T47D (cell line): ENCODE data around the gene ORAI1.
"Not testable (repeated sequence)": the region's sequence is repeated elsewhere in the genome, so short reads cannot be mapped to it uniquely, and the experiment has no call there.

ENCODE experiments used
- DNase-seq, 2 experiments: peaks; one replicate each; pipeline versions ENCODE4 v3.0.0 to v3.0.0-alpha.2; 2011 to 2012; ENCODE audit warnings: low read depth in 1 of 2, low spot score in 1 of 2
- JUND ChIP-seq: IDR thresholded peaks from 2 replicates; pipeline ENCODE4 v1.6.1; 2012; ENCODE audit warnings: low read depth
- in situ Hi-C: cut with HindIII; loops from 2 replicates; pipeline ENCODE4 v1.10.0; 2016; ENCODE audit warnings: low sequenced_read_pairs, low pct_unique_long_range_greater_than_20kb

ORAI1 gene

DNA sequence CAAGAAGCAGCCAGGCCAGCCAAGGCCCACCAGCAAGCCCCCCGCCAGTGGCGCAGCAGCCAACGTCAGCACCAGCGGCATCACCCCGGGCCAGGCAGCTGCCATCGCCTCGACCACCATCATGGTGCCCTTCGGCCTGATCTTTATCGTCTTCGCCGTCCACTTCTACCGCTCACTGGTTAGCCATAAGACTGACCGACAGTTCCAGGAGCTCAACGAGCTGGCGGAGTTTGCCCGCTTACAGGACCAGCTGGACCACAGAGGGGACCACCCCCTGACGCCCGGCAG is 15.0 kb downstream of the ORAI1 start:
- TF ChIP-seq JUND, result no peak
- no peak for DNase-seq
- in situ Hi-C loops, result no loop called here

DNA sequence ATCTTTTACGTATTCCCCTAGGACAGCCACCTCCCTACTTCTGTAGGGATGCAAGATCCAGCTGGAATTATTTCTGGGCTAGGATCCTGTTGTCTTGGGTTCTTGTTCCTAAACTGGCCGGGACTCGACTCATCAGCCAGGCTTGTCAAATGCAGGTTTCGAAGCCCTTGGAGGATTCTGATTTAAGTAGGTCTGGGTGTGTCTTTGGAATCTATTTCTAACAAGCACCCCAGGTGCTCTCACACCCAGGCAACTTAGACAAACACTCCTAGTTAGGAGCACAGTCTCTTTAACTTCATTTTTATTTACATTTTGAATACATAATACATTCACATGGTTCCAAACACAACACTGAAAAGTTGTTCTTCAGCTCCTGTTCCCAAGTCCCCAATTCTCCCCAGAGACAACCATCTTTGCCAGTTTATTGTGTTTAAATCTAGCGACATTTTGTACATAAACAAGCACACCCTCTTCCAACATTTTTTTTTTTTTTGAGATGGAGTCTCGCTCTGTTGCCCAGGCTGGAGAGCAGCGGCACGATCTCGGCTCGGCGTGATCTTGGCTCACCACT is 22.2 kb downstream of the ORAI1 start:
- TF ChIP-seq JUND, result no peak
- no peak for DNase-seq
- in situ Hi-C loops, result no loop called here

DNA sequence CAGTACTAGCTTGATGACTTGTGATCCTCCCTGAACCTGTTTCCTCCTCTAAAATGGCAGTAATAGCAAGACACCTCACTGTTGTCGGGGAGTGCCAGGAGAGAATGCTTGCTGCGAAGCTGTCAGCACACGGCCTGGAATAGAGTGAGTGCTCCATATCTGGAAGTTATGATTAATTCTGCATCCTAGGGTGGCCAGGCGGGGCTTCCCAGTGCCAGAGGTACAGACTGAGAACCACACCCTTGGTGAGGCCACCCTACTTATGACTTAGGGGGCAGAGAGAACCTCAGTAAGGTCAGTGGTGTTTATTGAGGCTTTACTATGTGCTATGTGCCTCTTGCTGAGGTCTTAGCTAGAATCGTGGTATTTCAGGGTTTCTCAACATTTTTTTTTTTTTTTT is 23.0 kb downstream of the ORAI1 start:
- no peak for DNase-seq

DNA sequence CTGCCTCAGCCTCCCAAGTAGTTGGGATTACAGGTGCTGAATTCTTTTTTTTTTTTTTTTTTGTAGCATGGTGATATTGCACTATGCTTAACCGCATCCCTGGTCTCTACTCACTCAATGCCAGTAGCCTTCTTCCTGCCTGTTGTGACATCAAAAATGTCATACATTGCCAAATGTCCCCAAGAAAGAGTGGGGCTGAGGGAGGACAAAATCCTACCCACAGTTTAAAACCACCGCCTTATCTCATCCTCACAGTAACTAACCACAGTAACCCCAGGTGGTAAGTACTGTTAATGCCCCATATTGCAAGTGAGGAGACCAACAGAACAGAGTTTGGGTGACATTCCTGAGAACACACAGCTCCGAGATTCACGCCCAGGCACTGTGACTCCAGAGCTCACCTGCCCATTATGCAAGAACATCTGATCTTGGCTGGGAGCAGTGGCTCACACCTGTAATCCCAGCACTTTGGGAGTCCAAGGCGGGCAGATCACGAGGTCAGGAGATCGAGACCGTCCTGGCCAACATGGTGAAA is 23.6 kb downstream of the ORAI1 start:
- no peak for TF ChIP-seq JUND
- in situ Hi-C loops, result no loop called here
- DNase-seq, result no peak

More for the DNA sequence above, 23.0 kb downstream of the ORAI1 start:
- no peak for TF ChIP-seq JUND
- in situ Hi-C loops, result no loop called here

DNA sequence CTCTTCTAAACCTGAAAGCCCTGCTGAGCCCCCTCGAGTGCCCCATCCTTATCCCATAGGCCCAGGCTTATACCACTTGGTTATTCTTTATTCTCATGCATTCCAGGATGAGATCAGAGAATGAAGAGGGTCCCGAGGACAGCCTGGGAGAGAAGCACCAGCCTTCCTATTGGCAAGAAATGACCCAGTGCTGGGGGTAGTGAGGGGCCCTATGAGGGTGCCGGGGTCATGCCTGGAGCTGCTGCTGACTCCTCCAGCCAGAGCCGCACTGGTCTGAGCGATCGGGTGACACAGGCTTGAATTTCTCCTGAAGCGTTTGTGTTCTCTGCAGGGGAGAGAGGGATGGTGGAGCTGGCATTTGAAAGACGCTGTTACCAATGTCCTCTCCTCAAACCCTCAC is 25.0 kb downstream of the ORAI1 start:
- in situ Hi-C loops, result no loop called here
- no peak for TF ChIP-seq JUND
- no peak for DNase-seq

DNA sequence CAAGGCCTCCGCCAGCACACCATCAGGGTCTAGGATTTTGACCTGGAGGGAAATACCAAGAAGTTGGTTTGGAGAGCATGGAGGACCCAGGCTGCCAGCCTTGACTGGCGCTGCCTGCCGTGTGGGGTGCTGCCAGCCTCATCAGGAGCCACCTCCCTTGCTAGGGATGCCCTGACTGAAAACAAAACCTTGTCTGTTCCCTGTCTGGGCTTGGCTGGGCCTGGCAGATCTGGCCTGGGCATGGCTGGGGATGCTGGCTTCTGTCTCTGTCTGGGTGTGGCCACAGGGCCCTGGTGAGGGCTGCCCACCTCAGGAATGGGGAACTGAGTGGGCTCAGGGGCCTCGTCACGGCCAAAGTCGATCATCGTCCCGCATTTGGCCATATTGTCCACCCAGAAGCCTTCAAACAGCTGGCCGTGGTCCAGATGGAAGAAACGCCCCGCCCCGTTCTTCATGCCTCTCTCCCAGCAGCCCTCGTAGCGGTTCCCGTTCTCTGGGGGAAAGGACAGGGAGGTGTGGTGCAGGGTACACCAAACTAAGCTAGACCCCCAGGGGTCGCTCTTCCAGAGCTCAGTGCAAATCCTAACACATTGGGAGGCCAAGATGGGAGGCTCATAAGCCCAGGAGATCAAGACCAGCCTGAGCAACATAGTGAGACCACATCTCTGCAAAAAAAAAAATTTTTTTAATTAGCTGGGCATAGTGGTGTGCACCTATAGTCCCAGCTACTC is 26.6 kb downstream of the ORAI1 start:
- in situ Hi-C loops, result no loop called here
- no peak for DNase-seq
- TF ChIP-seq JUND, result no peak

DNA sequence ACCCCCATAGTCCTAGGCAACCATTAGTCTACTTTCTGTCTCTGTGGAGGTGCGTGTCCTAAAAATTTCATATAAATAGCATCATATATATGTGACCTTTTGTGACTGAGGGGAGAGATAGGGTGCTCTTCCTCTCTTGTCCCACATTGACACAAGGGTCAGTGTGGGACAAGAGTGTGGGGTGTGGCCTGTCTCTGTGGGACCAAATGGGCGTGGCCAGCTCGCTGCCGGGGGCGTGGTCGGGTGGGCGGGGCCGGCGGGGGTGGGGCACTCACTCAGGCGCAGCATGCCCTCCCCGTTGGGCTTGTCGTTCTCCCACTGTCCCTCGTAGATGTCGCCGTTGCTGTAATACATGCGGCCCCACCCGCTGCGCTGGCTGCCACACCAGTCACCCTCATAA is 27.7 kb downstream of the ORAI1 start:
- peak in 1 of 2 experiments; percentile 26 for DNase-seq
- in situ Hi-C loops, result no loop called here
- no peak for TF ChIP-seq JUND

DNA sequence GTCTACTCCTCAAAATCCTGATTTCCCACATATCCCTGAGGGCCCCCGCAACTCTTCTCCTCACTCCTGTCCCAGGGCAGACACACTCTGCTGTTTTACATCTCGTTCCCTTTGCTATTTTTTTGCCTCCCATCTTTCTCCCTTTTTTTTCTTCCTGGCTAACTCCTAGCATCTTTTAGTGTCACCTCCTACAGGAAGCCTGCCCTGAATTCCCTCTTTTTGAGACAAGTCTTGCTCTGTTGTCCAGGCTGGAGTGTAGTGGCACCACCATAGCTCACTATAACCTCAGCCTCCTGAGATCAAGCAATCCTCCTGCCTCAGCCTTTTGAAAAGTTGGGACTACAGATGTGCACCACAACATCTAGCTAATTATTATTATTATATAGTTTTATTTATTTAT is 29.8 kb downstream of the ORAI1 start:
- TF ChIP-seq JUND, result no peak
- no peak for DNase-seq
- in situ Hi-C loops, result no loop called here

DNA sequence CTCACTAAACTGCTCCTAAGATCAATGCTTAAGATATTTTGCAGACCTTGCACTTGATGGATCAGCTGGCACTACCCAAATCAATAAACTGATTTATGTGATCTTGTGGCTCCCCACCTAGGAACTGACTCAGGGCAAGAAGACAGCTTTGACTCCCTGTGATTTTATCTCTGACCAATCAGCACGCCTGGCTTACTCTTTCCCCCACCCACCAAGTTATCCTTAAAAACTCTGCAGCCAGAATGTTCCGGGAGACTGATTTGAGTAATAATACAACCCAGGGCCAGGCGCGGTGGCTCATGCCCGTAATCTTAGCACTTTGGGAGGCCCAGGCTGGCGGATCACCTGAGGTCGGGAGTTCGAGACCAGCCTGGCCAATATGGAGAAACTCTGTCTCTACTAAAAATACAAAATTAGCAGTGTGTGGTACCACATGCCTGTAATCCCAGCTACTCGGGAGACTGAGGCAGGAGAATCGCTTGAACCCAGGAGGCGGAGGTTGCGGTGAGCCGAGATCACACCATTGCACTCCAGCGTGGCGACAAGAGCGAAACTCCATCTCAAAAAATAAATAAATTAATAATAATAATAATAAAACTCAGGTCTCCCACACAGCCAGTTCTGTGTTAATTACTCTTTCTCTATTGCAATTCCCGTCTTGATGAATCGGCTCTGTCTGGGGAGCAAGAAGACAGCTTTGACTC is 31.1 kb downstream of the ORAI1 start:
- in situ Hi-C loops, result no loop called here
- no peak for TF ChIP-seq JUND
- no peak for DNase-seq

DNA sequence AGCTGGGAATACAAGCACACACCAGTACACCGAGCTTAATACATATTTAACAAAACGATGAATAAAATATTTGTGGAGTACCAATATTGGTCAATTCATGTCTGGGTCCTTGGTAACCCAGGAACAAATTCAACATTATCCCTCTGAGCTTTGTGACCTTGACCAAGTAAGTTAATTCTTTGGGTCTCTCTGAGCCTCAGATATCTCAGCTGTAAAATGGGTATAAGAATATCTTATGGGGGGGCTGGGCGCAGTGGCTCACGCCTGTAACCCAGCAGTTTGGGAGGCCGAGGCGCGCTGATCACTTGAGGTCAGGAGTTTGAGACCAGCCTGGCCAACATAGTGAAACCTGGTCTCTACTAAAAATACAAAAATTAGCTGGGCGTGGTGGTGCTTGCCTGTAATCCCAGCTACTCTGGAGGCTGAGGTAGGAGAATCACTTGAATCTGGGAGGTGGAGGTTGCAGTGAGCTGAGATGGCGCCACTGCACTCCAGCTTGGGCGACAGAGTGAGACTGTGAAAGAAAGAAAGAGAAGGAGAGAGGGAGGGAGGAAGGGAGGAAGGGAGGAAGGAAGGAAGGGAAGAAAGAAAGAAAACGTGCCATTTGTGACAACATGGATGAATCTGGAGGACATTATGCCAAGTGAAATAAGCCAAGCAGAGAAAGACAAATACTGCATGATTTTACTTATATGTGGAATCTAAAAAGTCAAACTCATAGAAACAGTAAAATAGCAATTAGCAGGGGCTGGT is 35.2 kb downstream of the ORAI1 start:
- in situ Hi-C loops, DNase-seq: not testable (repeated sequence)

DNA sequence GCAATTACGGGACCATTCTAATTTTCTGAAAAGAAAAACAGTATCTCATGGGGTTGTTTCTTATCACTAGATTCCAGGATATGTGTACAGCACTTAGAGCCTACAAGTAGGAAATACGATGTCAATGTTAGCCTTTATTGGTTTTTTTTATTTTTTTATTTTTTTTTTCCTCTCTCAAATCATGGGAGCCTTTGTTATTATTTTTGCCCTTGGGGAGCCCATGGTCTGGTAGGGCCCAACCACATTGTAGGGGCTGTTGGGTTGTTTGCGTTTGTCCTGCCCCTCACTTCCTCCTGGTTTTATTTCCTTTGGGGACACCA is 37.2 kb downstream of the ORAI1 start:
- DNase-seq, result no peak
- in situ Hi-C loops, result no loop called here
- TF ChIP-seq JUND, result no peak

DNA sequence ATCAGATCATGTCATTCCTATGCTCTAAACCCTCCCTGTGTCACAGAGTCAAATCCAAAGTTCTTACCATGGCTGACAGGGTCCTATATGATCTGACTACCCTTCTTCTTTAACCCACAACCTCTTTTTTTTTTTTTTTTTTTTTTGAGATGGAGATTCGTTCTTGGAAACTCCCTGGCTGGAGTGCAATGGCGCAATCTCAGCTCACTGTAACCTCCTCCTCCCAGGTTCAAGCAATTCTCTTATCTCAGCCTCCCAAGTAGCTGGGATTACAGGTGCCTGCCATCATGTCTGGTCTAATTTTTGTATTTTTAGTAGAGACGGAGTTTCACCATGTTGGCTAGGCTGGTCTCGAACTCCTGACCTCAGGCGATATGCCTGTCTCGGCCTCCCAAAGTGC is 40.5 kb downstream of the ORAI1 start:
- in situ Hi-C loops, DNase-seq: not testable (repeated sequence)
